ENCODE results near the gene FBXL16.

DNA sequence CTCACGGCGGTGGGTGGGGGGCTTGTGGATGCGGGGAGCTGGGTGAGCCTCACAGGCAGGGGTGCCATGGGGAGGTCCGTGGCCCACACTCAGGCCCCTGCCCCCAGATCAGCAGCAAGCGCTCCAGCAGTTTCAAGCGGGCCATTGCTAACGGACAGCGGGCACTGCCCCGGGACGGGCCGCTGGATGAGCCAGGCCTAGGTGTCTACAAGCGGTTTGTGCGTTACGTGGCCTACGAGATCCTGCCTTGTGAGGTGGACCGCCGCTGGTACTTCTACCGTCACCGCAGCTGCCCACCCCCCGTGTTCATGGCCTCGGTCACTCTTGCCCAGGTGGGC lies 29.1 kb downstream of the FBXL16 start:
- TF ChIP-seq POLR2AphosphoS5 (IDR thresholded peaks at IDR 0.05; ENCODE audit: low read depth), result no peak
- TF ChIP-seq, protein P1, sequence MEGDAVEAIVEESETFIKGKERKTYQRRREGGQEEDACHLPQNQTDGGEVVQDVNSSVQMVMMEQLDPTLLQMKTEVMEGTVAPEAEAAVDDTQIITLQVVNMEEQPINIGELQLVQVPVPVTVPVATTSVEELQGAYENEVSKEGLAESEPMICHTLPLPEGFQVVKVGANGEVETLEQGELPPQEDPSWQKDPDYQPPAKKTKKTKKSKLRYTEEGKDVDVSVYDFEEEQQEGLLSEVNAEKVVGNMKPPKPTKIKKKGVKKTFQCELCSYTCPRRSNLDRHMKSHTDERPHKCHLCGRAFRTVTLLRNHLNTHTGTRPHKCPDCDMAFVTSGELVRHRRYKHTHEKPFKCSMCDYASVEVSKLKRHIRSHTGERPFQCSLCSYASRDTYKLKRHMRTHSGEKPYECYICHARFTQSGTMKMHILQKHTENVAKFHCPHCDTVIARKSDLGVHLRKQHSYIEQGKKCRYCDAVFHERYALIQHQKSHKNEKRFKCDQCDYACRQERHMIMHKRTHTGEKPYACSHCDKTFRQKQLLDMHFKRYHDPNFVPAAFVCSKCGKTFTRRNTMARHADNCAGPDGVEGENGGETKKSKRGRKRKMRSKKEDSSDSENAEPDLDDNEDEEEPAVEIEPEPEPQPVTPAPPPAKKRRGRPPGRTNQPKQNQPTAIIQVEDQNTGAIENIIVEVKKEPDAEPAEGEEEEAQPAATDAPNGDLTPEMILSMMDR (IDR thresholded peaks at IDR 0.05; ENCODE audit: insufficient read depth, low read length), result no peak
- TF ChIP-seq, protein P2, sequence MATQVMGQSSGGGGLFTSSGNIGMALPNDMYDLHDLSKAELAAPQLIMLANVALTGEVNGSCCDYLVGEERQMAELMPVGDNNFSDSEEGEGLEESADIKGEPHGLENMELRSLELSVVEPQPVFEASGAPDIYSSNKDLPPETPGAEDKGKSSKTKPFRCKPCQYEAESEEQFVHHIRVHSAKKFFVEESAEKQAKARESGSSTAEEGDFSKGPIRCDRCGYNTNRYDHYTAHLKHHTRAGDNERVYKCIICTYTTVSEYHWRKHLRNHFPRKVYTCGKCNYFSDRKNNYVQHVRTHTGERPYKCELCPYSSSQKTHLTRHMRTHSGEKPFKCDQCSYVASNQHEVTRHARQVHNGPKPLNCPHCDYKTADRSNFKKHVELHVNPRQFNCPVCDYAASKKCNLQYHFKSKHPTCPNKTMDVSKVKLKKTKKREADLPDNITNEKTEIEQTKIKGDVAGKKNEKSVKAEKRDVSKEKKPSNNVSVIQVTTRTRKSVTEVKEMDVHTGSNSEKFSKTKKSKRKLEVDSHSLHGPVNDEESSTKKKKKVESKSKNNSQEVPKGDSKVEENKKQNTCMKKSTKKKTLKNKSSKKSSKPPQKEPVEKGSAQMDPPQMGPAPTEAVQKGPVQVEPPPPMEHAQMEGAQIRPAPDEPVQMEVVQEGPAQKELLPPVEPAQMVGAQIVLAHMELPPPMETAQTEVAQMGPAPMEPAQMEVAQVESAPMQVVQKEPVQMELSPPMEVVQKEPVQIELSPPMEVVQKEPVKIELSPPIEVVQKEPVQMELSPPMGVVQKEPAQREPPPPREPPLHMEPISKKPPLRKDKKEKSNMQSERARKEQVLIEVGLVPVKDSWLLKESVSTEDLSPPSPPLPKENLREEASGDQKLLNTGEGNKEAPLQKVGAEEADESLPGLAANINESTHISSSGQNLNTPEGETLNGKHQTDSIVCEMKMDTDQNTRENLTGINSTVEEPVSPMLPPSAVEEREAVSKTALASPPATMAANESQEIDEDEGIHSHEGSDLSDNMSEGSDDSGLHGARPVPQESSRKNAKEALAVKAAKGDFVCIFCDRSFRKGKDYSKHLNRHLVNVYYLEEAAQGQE (IDR thresholded peaks at IDR 0.05; ENCODE audit: insufficient replicate concordance, low read depth), result no peak

Measured in HL-60 (cell line).